ENCODE data around the gene MAPK8IP1.

Gene MAPK8IP1

GRCh38 chr11:45902452-45903380, 17.3 kb downstream of the MAPK8IP1 start:
- ATAC-seq = no peak
- TF ChIP-seq ISL1 (CRISPR knock-in tag; IDR thresholded peaks at IDR 0.05) = no peak
- TF ChIP-seq CSRNP3 (CRISPR knock-in tag; IDR thresholded peaks at IDR 0.05) = no peak
- TF ChIP-seq, protein P1, sequence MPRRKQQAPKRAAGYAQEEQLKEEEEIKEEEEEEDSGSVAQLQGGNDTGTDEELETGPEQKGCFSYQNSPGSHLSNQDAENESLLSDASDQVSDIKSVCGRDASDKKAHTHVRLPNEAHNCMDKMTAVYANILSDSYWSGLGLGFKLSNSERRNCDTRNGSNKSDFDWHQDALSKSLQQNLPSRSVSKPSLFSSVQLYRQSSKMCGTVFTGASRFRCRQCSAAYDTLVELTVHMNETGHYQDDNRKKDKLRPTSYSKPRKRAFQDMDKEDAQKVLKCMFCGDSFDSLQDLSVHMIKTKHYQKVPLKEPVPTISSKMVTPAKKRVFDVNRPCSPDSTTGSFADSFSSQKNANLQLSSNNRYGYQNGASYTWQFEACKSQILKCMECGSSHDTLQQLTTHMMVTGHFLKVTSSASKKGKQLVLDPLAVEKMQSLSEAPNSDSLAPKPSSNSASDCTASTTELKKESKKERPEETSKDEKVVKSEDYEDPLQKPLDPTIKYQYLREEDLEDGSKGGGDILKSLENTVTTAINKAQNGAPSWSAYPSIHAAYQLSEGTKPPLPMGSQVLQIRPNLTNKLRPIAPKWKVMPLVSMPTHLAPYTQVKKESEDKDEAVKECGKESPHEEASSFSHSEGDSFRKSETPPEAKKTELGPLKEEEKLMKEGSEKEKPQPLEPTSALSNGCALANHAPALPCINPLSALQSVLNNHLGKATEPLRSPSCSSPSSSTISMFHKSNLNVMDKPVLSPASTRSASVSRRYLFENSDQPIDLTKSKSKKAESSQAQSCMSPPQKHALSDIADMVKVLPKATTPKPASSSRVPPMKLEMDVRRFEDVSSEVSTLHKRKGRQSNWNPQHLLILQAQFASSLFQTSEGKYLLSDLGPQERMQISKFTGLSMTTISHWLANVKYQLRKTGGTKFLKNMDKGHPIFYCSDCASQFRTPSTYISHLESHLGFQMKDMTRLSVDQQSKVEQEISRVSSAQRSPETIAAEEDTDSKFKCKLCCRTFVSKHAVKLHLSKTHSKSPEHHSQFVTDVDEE (CRISPR knock-in tag; IDR thresholded peaks at IDR 0.05) = no peak
- no peak for TF ChIP-seq ZFP3 (CRISPR knock-in tag; IDR thresholded peaks at IDR 0.05)
- TF ChIP-seq, protein P2, sequence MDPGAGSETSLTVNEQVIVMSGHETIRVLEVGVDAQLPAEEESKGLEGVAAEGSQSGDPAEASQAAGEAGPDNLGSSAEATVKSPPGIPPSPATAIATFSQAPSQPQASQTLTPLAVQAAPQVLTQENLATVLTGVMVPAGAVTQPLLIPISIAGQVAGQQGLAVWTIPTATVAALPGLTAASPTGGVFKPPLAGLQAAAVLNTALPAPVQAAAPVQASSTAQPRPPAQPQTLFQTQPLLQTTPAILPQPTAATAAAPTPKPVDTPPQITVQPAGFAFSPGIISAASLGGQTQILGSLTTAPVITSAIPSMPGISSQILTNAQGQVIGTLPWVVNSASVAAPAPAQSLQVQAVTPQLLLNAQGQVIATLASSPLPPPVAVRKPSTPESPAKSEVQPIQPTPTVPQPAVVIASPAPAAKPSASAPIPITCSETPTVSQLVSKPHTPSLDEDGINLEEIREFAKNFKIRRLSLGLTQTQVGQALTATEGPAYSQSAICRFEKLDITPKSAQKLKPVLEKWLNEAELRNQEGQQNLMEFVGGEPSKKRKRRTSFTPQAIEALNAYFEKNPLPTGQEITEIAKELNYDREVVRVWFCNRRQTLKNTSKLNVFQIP (CRISPR knock-in tag; IDR thresholded peaks at IDR 0.05; ENCODE audit: borderline replicate concordance, low read depth) = no peak
- no peak for TF ChIP-seq CSDC2 (CRISPR knock-in tag; IDR thresholded peaks at IDR 0.05)
- TF ChIP-seq PPARA (CRISPR knock-in tag; IDR thresholded peaks at IDR 0.05; ENCODE audit: borderline replicate concordance) = no peak
- TF ChIP-seq, protein P3, sequence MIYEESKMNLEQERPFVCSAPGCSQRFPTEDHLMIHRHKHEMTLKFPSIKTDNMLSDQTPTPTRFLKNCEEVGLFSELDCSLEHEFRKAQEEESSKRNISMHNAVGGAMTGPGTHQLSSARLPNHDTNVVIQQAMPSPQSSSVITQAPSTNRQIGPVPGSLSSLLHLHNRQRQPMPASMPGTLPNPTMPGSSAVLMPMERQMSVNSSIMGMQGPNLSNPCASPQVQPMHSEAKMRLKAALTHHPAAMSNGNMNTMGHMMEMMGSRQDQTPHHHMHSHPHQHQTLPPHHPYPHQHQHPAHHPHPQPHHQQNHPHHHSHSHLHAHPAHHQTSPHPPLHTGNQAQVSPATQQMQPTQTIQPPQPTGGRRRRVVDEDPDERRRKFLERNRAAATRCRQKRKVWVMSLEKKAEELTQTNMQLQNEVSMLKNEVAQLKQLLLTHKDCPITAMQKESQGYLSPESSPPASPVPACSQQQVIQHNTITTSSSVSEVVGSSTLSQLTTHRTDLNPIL (CRISPR knock-in tag; IDR thresholded peaks at IDR 0.05; ENCODE audit: low read depth) = no peak
- TF ChIP-seq RARB (CRISPR knock-in tag; IDR thresholded peaks at IDR 0.05) = no peak
- no peak for TF ChIP-seq OSR1 (CRISPR knock-in tag; IDR thresholded peaks at IDR 0.05)
- TF ChIP-seq BACH2 (CRISPR knock-in tag; IDR thresholded peaks at IDR 0.05; ENCODE audit: borderline replicate concordance) = no peak
- TF ChIP-seq ZNF8 (CRISPR knock-in tag; IDR thresholded peaks at IDR 0.05) = no peak
- no peak for TF ChIP-seq ZFP30 (CRISPR knock-in tag; IDR thresholded peaks at IDR 0.05)
- no peak for TF ChIP-seq ZNF70 (CRISPR knock-in tag; IDR thresholded peaks at IDR 0.05)
- TF ChIP-seq ARNTL (CRISPR knock-in tag; IDR thresholded peaks at IDR 0.05; ENCODE audit: borderline replicate concordance, low read depth) = no peak
- TF ChIP-seq ZNF565 (CRISPR knock-in tag; conservative IDR thresholded peaks at IDR 0.05; ENCODE audit: low read depth) = no peak
- TF ChIP-seq TOX (CRISPR knock-in tag; IDR thresholded peaks at IDR 0.05; ENCODE audit: borderline replicate concordance) = no peak
- TF ChIP-seq TCF4 (CRISPR knock-in tag; IDR thresholded peaks at IDR 0.05; ENCODE audit: borderline replicate concordance) = no peak
- TF ChIP-seq, protein P4, sequence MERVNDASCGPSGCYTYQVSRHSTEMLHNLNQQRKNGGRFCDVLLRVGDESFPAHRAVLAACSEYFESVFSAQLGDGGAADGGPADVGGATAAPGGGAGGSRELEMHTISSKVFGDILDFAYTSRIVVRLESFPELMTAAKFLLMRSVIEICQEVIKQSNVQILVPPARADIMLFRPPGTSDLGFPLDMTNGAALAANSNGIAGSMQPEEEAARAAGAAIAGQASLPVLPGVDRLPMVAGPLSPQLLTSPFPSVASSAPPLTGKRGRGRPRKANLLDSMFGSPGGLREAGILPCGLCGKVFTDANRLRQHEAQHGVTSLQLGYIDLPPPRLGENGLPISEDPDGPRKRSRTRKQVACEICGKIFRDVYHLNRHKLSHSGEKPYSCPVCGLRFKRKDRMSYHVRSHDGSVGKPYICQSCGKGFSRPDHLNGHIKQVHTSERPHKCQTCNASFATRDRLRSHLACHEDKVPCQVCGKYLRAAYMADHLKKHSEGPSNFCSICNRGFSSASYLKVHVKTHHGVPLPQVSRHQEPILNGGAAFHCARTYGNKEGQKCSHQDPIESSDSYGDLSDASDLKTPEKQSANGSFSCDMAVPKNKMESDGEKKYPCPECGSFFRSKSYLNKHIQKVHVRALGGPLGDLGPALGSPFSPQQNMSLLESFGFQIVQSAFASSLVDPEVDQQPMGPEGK (CRISPR knock-in tag; IDR thresholded peaks at IDR 0.05; ENCODE audit: borderline replicate concordance) = no peak

DNA sequence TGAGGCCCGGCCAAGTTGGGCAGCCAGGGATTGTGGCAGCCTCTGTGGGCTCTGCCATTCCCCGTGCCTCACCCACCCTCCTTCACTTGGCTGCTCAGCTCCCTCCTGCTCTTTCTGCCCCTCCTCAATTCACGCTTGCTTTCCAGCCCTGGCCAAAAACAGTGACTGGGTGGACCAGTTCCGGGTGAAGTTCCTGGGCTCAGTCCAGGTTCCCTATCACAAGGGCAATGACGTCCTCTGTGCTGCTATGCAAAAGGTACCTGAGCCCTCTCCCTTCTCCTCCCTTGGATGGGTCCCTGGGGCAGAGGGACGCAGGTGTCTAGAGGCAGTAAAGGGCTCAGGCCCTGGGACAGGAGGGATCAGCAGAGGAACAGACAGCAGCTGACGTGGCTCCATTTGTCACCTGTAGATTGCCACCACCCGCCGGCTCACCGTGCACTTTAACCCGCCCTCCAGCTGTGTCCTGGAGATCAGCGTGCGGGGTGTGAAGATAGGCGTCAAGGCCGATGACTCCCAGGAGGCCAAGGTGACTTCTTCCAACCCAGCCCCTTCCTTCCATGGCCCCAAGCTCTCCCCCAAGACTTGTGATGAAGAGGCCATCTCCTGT, 19.0 kb downstream of the MAPK8IP1 start:
- ATAC-seq = no peak

More for the DNA sequence above, 19.0 kb downstream of the MAPK8IP1 start:
- no peak for TF ChIP-seq ZNF70 (CRISPR knock-in tag; IDR thresholded peaks at IDR 0.05)
- no peak for TF ChIP-seq ISL1 (CRISPR knock-in tag; IDR thresholded peaks at IDR 0.05)
- TF ChIP-seq ZFP30 (CRISPR knock-in tag; IDR thresholded peaks at IDR 0.05) = no peak
- TF ChIP-seq, protein P1 (CRISPR knock-in tag; IDR thresholded peaks at IDR 0.05) = no peak
- TF ChIP-seq BACH2 (CRISPR knock-in tag; IDR thresholded peaks at IDR 0.05; ENCODE audit: borderline replicate concordance) = no peak
- no peak for TF ChIP-seq ESRRG (CRISPR knock-in tag; IDR thresholded peaks at IDR 0.05)
- TF ChIP-seq, protein P4 (CRISPR knock-in tag; IDR thresholded peaks at IDR 0.05; ENCODE audit: borderline replicate concordance) = no peak

All from SK-N-SH treated with all-trans-retinoic acid at 6 μM for 48 hours (cell line).